ENCODE measurements around the gene TTLL1. TPM values are rescaled to one million over a fixed set of nuclear protein-coding genes. Genes with fewer than 3 reads are reported as not detected.

Gene TTLL1
- total RNA-seq, 1 donor from 2014 or later, result 6.3 TPM

DNA sequence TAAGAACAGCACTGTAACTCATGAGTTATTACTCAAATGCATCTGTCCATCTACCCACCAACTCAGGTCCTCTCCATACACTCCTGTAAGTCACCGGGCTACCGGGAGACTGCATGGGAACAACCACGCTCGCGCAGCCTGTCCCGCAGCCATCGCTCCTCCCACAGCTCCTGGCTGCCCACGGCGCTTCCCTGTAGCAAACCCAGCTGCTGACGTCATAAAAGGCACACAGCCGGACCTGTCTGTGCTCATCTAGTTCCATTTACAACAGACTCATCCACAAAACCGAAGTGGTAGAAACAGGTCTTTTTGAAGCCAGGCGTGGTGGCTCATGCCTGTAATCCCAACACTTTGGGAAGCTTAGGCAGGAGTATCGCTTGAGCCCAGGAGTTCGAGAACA is 50.9 kb downstream of the TTLL1 start:
- no peaks in the 10 kb centered on the region for H3K36me3 ChIP-seq (ENCODE audit: control insufficient read depth, insufficient read depth, low read length)
- no peaks in the 10 kb centered on the region for H3K27me3 ChIP-seq (ENCODE audit: control insufficient read depth, insufficient read depth, low read length)
- FAIRE-seq (no peak), DNase-seq (ENCODE audit: low read depth) (no peak)
- TF ChIP-seq, protein P1, sequence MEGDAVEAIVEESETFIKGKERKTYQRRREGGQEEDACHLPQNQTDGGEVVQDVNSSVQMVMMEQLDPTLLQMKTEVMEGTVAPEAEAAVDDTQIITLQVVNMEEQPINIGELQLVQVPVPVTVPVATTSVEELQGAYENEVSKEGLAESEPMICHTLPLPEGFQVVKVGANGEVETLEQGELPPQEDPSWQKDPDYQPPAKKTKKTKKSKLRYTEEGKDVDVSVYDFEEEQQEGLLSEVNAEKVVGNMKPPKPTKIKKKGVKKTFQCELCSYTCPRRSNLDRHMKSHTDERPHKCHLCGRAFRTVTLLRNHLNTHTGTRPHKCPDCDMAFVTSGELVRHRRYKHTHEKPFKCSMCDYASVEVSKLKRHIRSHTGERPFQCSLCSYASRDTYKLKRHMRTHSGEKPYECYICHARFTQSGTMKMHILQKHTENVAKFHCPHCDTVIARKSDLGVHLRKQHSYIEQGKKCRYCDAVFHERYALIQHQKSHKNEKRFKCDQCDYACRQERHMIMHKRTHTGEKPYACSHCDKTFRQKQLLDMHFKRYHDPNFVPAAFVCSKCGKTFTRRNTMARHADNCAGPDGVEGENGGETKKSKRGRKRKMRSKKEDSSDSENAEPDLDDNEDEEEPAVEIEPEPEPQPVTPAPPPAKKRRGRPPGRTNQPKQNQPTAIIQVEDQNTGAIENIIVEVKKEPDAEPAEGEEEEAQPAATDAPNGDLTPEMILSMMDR (IDR thresholded peaks at IDR 0.05; ENCODE audit: insufficient read depth, low read length, severe bottlenecking), result no peak
- H3K4me3 ChIP-seq (ENCODE audit: low read depth, low read length), result no peak overlapping the region

GRCh38 chr22:43036282-43036829 is 52.8 kb downstream of the TTLL1 start:
- FAIRE-seq (peak; percentile 86), DNase-seq (ENCODE audit: low read depth) (no peak)
- Histone ChIP-seq H3K36me3 (ENCODE audit: control insufficient read depth, insufficient read depth, low read length) (no peaks in the 10 kb centered on the region), H3K27me3 (ENCODE audit: control insufficient read depth, insufficient read depth, low read length) (no peaks in the 10 kb centered on the region), H3K4me3 (ENCODE audit: low read depth, low read length) (no peak overlapping the region)
- TF ChIP-seq, protein P1 (IDR thresholded peaks at IDR 0.05; ENCODE audit: insufficient read depth, low read length, severe bottlenecking), result no peak

DNA sequence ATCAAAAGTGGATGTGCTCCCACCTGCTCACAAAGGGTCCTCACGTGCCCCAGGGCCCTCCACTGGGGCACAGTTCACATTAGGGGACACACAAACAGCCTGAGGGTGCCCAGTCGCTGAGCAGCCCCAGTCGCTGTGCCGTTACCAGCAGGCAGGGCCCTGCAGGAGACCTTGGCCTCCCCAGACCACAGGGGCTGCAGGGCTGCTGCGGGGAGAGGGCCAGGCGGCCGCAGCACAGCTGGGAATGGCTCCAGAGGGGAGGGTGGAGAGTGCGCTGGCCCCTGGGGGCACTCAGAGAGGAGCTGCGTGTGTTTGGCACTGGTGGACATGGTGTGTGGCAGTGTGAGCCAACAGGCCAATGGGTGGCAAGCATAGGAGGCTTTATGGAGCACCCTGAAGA is 53.9 kb downstream of the TTLL1 start:
- FAIRE-seq (no peak), DNase-seq (ENCODE audit: low read depth) (no peak)
- H3K36me3 ChIP-seq (ENCODE audit: control insufficient read depth, insufficient read depth, low read length), result no peaks in the 10 kb centered on the region
- no peaks in the 10 kb centered on the region for H3K27me3 ChIP-seq (ENCODE audit: control insufficient read depth, insufficient read depth, low read length)
- H3K4me3 ChIP-seq (ENCODE audit: low read depth, low read length), result no peak overlapping the region
- TF ChIP-seq, protein P1 (IDR thresholded peaks at IDR 0.05; ENCODE audit: insufficient read depth, low read length, severe bottlenecking), result no peak

DNA sequence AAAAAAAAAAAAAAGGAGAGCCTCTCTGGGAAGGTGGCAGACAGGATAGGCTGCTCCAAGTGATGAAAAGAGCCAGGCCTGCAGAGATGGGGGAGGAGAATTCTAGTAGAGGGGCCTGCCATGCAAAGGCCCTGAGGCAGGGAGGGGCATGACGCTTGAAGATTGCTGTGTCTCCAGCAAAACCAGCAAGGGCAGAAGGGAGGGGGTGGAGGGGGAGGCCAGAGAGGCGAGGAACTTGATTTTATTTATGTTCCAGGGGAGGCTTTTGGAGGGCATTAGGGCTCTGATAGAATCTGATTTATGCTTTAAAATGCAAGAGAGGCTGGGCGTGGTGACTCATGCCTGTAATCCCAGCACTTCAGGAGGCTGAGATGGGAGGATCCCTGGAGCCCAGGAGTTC is 57.6 kb downstream of the TTLL1 start:
- Histone ChIP-seq H3K4me3 (ENCODE audit: low read depth, low read length) (no peak overlapping the region), H3K27me3 (ENCODE audit: control insufficient read depth, insufficient read depth, low read length) (no peaks in the 10 kb centered on the region), H3K36me3 (ENCODE audit: control insufficient read depth, insufficient read depth, low read length) (no peaks in the 10 kb centered on the region)
- TF ChIP-seq, protein P1 (IDR thresholded peaks at IDR 0.05; ENCODE audit: insufficient read depth, low read length, severe bottlenecking), result no peak
- no peak for FAIRE-seq
- no peak for DNase-seq (ENCODE audit: low read depth)

DNA sequence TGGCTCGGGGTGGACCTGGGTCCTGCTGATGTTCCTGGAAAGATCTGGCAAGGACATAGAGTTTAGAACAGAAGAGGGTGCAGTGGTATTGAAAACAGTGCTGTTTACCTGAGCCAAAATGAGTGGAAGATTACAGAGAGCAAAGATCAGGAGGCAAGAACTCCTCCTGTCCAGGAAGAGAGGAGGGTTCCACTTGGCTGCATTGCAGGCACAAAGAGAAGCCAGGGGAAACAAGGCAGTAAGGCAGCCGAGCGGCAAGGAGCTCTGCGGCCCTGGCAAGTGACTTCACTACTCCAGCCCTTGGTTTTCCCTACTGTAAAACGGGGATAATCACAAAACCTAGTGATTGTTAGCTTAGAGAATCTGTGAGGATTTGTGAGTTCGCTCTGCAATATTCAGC is 70.6 kb downstream of the TTLL1 start:
- TF ChIP-seq, protein P1 (IDR thresholded peaks at IDR 0.05; ENCODE audit: insufficient read depth, low read length, severe bottlenecking), result no peak
- no peak overlapping the region for H3K4me3 ChIP-seq (ENCODE audit: low read depth, low read length)
- H3K27me3 ChIP-seq (ENCODE audit: control insufficient read depth, insufficient read depth, low read length), result peaks cover 1% of the 10 kb centered on the region
- DNase-seq (ENCODE audit: low read depth), result no peak
- FAIRE-seq, result no peak
- H3K36me3 ChIP-seq (ENCODE audit: control insufficient read depth, insufficient read depth, low read length), result no peaks in the 10 kb centered on the region
